Tibial artery (tissue), 4 donors: ENCODE measurements around the gene SMAD6.
A peak's percentile ranks its signal among the peaks of the same experiment; 100 is the strongest.

Source experiments
- DNase-seq, 2 donors: peaks; one replicate each; pipeline ENCODE4 v3.0.0-alpha.2; 2019
- H3K27ac ChIP-seq, 2 donors: fragments of 200-600 bp; sonication (generic) in 1 of 2; 1 replicate in 1 of 2; 2 replicates in 1 of 2; pipeline ENCODE4 v1.5.1; 2018 to 2019; ENCODE audit warnings: mild to moderate bottlenecking in 1 of 2
- H3K27me3 ChIP-seq, 2 donors: fragments of 200-600 bp; sonication (generic) in 1 of 2; one replicate each; pipeline versions ENCODE4 v1.5.1 to v1.6.0; 2016 to 2019
- H3K36me3 ChIP-seq, 3 donors: fragments of 200-600 bp; sonication (generic) in 2 of 3; one replicate each; pipeline ENCODE4 v1.5.1; 2016 to 2019; ENCODE audit warnings: mild to moderate bottlenecking in 2 of 3
- H3K4me1 ChIP-seq, 4 donors: fragments of 200-600 bp; sonication (generic) in 2 of 4; 1 replicate in 3 of 4; 2 replicates in 1 of 4; pipeline ENCODE4 v1.5.1; 2016 to 2019
- H3K4me3 ChIP-seq, 2 donors: fragments of 200-600 bp; sonication (generic) in 1 of 2; 1 replicate in 1 of 2; 2 replicates in 1 of 2; pipeline ENCODE4 v1.5.1; 2018 to 2019; ENCODE audit warnings: mild to moderate bottlenecking in 2 of 2
- H3K9me3 ChIP-seq, 3 donors: fragments of 200-600 bp; sonication (generic) in 1 of 3; one replicate each; pipeline ENCODE4 v1.5.1; 2016 to 2019
- CTCF ChIP-seq, 2 experiments: fragments of 200-600 bp in 1 of 2; fragments of 450-650 bp in 1 of 2; IDR thresholded peaks; one replicate each; pipeline ENCODE4 v1.5.1; 2017 to 2019; ENCODE audit warnings: antibody characterized with exemption in 2 of 2, mild to moderate bottlenecking in 1 of 2, moderate library complexity in 1 of 2
- intact Hi-C: fragments of 100-400 bp; cut with DNase I; formaldehyde crosslinking; loops from one replicate; pipeline ENCODE4 v1.15.0; 2023; ENCODE audit warnings: low total_unique reads

SMAD6 gene

GRCh38 chr15:66772604-66773128 lies 70.6 kb downstream of the SMAD6 start:
- Histone ChIP-seq H3K4me3 (no peak overlapping the region), H3K27ac (peak overlapping the region; percentile 69 to 77)

GRCh38 chr15:66773129-66773873 lies 71.3 kb downstream of the SMAD6 start:
- Histone ChIP-seq H3K27me3 (no peaks in the 10 kb centered on the region), H3K4me3 (no peak overlapping the region), H3K9me3 (no peaks in the 10 kb centered on the region), H3K27ac (peak overlapping the region; percentile 69 to 77), H3K36me3 (no peaks in the 10 kb centered on the region), H3K4me1 (peaks cover 5 to 80% (median 31%) of the 10 kb centered on the region in 4 donors)
- TF ChIP-seq CTCF (IDR thresholded peaks at IDR 0.05) = no peak
- intact Hi-C loops = loop anchor here (5.0 kb wide), 3 partner anchors 66 to 156 kb away; no protein-coding TSS in a partner anchor
- no peak for DNase-seq

More at GRCh38 chr15:66772604-66773128, 70.6 kb downstream of the SMAD6 start:
- intact Hi-C loops = loop anchor here (5.0 kb wide), 3 partner anchors 65 to 155 kb away; no protein-coding TSS in a partner anchor
- DNase-seq = no peak
- no peaks in the 10 kb centered on the region for H3K9me3 ChIP-seq
- no peaks in the 10 kb centered on the region for H3K36me3 ChIP-seq
- peaks cover 5 to 75% (median 31%) of the 10 kb centered on the region in 4 donors for H3K4me1 ChIP-seq
- no peaks in the 10 kb centered on the region for H3K27me3 ChIP-seq
- no peak for TF ChIP-seq CTCF (IDR thresholded peaks at IDR 0.05)

GRCh38 chr15:66774001-66774814 lies 72.2 kb downstream of the SMAD6 start:
- H3K4me3 ChIP-seq = no peak overlapping the region
- H3K9me3 ChIP-seq = no peaks in the 10 kb centered on the region
- H3K4me1 ChIP-seq = peaks cover 5 to 83% (median 29%) of the 10 kb centered on the region in 4 donors
- no peaks in the 10 kb centered on the region for H3K36me3 ChIP-seq
- no peaks in the 10 kb centered on the region for H3K27me3 ChIP-seq
- peak; percentile 98 to 99 for TF ChIP-seq CTCF (IDR thresholded peaks at IDR 0.05)
- intact Hi-C loops = loop anchor here (5.0 kb wide), 3 partner anchors 67 to 157 kb away; no protein-coding TSS in a partner anchor
- DNase-seq = peak; percentile 87 to 95
- H3K27ac ChIP-seq = peak overlapping the region; percentile 69 to 77

GRCh38 chr15:66775127-66776105 lies 73.4 kb downstream of the SMAD6 start:
- Histone ChIP-seq H3K9me3 (no peaks in the 10 kb centered on the region), H3K36me3 (no peaks in the 10 kb centered on the region), H3K4me1 (peaks cover 5 to 85% (median 38%) of the 10 kb centered on the region in 4 donors), H3K27me3 (no peaks in the 10 kb centered on the region), H3K4me3 (no peak overlapping the region), H3K27ac (peak overlapping the region; percentile 8 to 77)
- intact Hi-C loops = no loop called here
- no peak for DNase-seq
- TF ChIP-seq CTCF (IDR thresholded peaks at IDR 0.05) = no peak
